Spleen (tissue), 11 donors: ENCODE measurements around the gene MYMX. TPM values are rescaled to one million over a fixed set of nuclear protein-coding genes. Genes with fewer than 3 reads are reported as not detected.

Experiments used
- DNase-seq: peaks from one replicate; pipeline ENCODE4 v3.0.0-alpha.2; 2020
- H3K27ac ChIP-seq, 8 donors: fragments of 200-600 bp; sonication (generic) in 7 of 8; 1 replicate in 4 of 8; 2 replicates in 4 of 8; pipeline versions ENCODE4 v1.5.0 to v1.8.0; 2016 to 2021; ENCODE audit warnings: inconsistent platforms in 4 of 8, mild to moderate bottlenecking in 4 of 8, moderate library complexity in 1 of 8
- H3K27me3 ChIP-seq, 7 donors: fragments of 200-600 bp; sonication (generic) in 6 of 7; replicated peaks in 1 of 7; 1 replicate in 4 of 7; 2 replicates in 3 of 7; pipeline versions ENCODE4 v1.5.0 to v1.8.0; 2016 to 2021; ENCODE audit warnings: inconsistent platforms in 3 of 7, mild to moderate bottlenecking in 1 of 7
- H3K36me3 ChIP-seq, 6 donors: fragments of 200-600 bp; sonication (generic) in 5 of 6; 1 replicate in 4 of 6; 2 replicates in 2 of 6; pipeline versions ENCODE4 v1.5.0 to v1.8.0; 2016 to 2021; ENCODE audit warnings: inconsistent platforms in 2 of 6
- H3K4me1 ChIP-seq, 6 donors: fragments of 200-600 bp; sonication (generic) in 5 of 6; 1 replicate in 3 of 6; 2 replicates in 3 of 6; pipeline versions ENCODE4 v1.5.0 to v1.8.0; 2016 to 2021; ENCODE audit warnings: inconsistent platforms in 3 of 6
- H3K4me3 ChIP-seq, 8 donors: fragments of 200-600 bp; sonication (generic) in 7 of 8; 1 replicate in 4 of 8; 2 replicates in 4 of 8; pipeline versions ENCODE4 v1.5.0 to v1.8.0; 2016 to 2021; ENCODE audit warnings: inconsistent platforms in 4 of 8, mild to moderate bottlenecking in 4 of 8, moderate library complexity in 2 of 8
- H3K9me3 ChIP-seq, 8 donors: fragments of 200-600 bp; sonication (generic) in 7 of 8; 1 replicate in 4 of 8; 2 replicates in 4 of 8; pipeline versions ENCODE4 v1.5.0 to v1.8.0; 2016 to 2021; ENCODE audit warnings: inconsistent platforms in 4 of 8
- POLR2A ChIP-seq, 3 donors: fragments of 450-650 bp; IDR thresholded peaks; one replicate each; pipeline ENCODE4 v1.5.1; 2017; ENCODE audit warnings: antibody characterized with exemption in 3 of 3, mild to moderate bottlenecking in 1 of 3
- POLR2AphosphoS5 ChIP-seq, 3 donors: sonication (generic); formaldehyde crosslinking; IDR thresholded peaks; one replicate each; pipeline ENCODE4 v1.5.1; 2017; ENCODE audit warnings: antibody characterized with exemption in 3 of 3
- WGBS, 5 donors: extraction: QIAGEN DNeasy Blood & Tissue Kit in 3 of 5; methylation state at CpG; one replicate each; pipeline versions ENCODE4 v1.1.5 to v1.1.7; 2013 to 2018; 5-methylcytosine and 5-hydroxymethylcytosine counted together
- intact Hi-C: fragments of 100-400 bp; cut with DNase I; formaldehyde crosslinking; loops from one replicate; pipeline ENCODE4 v1.15.0; 2023; ENCODE audit warnings: low total_unique reads
- polyA plus RNA-seq, 3 donors: library from polyadenylated mRNA; stranded (reverse); fragments of 200-250 nt; gene quantifications; one replicate each; pipeline ENCODE4 v1.2.1, GENCODE V29; 2013
- total RNA-seq, 7 donors: library from RNA; depleted of rRNA in 3 of 7; stranded (reverse); fragments of >200 nt in 3 of 7; fragmentation: NEBNext Ultra II Directional in 4 of 7; extraction: Animal tissue kit (Norgen Biotek cat#: 25700) in 4 of 7; gene quantifications; one replicate each; pipeline versions ENCODE4 v1.1.0 to v1.2.1, GENCODE V29; 2016 to 2021
- TF ChIP-seq, protein P1 (sequence below), 11 experiments: fragments of 200-600 bp in 7 of 11; fragments of 450-650 bp in 4 of 11; sonication (generic) in 4 of 11; IDR thresholded peaks in 8 of 11; conservative IDR thresholded peaks in 3 of 11; 1 replicate in 7 of 11; 2 replicates in 4 of 11; pipeline versions ENCODE4 v1.4.0 to v1.8.0; 2016 to 2021; ENCODE audit warnings: antibody characterized with exemption in 11 of 11, inconsistent platforms in 4 of 11, mild to moderate bottlenecking in 1 of 11
- donor health status: healthy with polysubstance abuse.
- donor health status: DM: no; HTN: no; CAD: no; lungs with moderate emphysema.
- donor health status: DM: no; HTN: no; CAD: no.
- donor health status: Bipolar disorder and iron deficiency.
- donor health status: healthy.
- donor health status: DM: no; HTN: no; CAD: no.
- donor health status: DM: yes; HTN: yes; CAD: no.

The MYMX gene
- total and polyA plus RNA-seq, 10 donors: 0.34 to 1.5 (median 0.87) TPM; not detected in 2

GRCh38 chr6:44228031-44228430, 11.3 kb downstream of the MYMX start:
- DNase-seq: no peak
- WGBS, 5 donors: 76 to 96% (median 89%) methylated on average over 6 of the region's 6 CpGs
- peaks cover 0 to 40% (median 0%) of the 10 kb centered on the region in 6 donors for H3K36me3 ChIP-seq

DNA sequence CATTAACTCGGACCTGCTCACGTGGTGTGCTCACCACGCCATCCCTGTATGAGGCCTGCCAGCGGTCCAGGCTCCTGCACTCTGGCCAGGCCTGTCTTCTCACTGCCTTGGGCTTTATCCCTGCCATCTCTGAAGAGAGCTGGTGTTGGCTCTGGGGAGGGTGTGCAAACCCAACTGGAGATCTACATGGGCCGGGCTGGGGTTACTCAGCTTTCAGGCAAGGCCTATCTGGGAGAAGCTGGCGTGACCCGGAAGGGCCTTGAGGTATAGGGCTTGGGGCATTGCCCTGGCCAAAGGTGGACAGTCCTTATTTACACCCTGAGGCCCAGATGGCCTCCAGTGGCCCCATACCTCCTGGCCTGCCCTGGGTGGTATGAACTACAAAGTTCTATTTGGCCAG, 11.7 kb downstream of the MYMX start:
- no peaks in the 10 kb centered on the region for H3K27me3 ChIP-seq
- H3K36me3 ChIP-seq: peaks cover 0 to 42% (median 0%) of the 10 kb centered on the region in 6 donors
- no peaks in the 10 kb centered on the region for H3K9me3 ChIP-seq
- H3K4me1 ChIP-seq: peaks cover 8 to 61% (median 32%) of the 10 kb centered on the region in 6 donors
- H3K4me3 ChIP-seq: no peak overlapping the region
- no peak overlapping the region for H3K27ac ChIP-seq
- DNase-seq: no peak
- no peak for TF ChIP-seq POLR2AphosphoS5 (IDR thresholded peaks at IDR 0.05)
- 94 to 100% (median 98%) methylated on average over 4 to 7 of the region's 7 CpGs for WGBS, 5 donors
- intact Hi-C loops: no loop called here

More at GRCh38 chr6:44228031-44228430, 11.3 kb downstream of the MYMX start:
- Histone ChIP-seq H3K4me1 (peaks cover 8 to 61% (median 32%) of the 10 kb centered on the region in 6 donors), H3K27ac (no peak overlapping the region), H3K9me3 (no peaks in the 10 kb centered on the region), H3K4me3 (no peak overlapping the region), H3K27me3 (no peaks in the 10 kb centered on the region)
- intact Hi-C loops: no loop called here
- TF ChIP-seq, protein P1, sequence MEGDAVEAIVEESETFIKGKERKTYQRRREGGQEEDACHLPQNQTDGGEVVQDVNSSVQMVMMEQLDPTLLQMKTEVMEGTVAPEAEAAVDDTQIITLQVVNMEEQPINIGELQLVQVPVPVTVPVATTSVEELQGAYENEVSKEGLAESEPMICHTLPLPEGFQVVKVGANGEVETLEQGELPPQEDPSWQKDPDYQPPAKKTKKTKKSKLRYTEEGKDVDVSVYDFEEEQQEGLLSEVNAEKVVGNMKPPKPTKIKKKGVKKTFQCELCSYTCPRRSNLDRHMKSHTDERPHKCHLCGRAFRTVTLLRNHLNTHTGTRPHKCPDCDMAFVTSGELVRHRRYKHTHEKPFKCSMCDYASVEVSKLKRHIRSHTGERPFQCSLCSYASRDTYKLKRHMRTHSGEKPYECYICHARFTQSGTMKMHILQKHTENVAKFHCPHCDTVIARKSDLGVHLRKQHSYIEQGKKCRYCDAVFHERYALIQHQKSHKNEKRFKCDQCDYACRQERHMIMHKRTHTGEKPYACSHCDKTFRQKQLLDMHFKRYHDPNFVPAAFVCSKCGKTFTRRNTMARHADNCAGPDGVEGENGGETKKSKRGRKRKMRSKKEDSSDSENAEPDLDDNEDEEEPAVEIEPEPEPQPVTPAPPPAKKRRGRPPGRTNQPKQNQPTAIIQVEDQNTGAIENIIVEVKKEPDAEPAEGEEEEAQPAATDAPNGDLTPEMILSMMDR (IDR thresholded peaks at IDR 0.05 in 8 of 11, conservative IDR thresholded peaks at IDR 0.05 in 3 of 11): no peak
- no peak for TF ChIP-seq POLR2AphosphoS5 (IDR thresholded peaks at IDR 0.05)

DNA sequence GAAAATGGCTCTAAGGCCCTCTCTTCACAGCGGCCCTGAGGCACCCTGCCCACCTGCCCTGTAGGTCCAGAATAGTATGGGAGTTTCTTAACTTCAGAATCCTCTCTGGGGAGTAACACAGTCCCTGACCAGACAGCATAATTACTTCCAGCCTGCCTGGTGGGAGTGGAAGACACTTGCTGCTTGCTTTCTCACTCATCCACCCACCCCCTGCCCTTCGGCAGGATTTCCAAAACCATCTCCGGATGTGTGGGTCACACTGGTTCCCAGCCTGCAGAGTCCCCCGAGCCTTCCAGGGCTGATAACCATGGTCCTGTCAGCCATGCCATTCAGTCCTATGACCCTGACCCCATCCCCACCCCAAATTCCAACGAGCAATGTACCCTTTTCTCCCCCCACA, 12.1 kb downstream of the MYMX start:
- Histone ChIP-seq H3K4me1 (peaks cover 6 to 61% (median 30%) of the 10 kb centered on the region in 6 donors), H3K27ac (no peak overlapping the region), H3K4me3 (no peak overlapping the region), H3K9me3 (no peaks in the 10 kb centered on the region), H3K27me3 (no peaks in the 10 kb centered on the region), H3K36me3 (peaks cover 0 to 42% (median 0%) of the 10 kb centered on the region in 6 donors)
- DNase-seq: no peak
- intact Hi-C loops: no loop called here
- WGBS, 5 donors: 78 to 94% (median 82%) methylated on average over 5 of the region's 5 CpGs
- TF ChIP-seq POLR2AphosphoS5 (IDR thresholded peaks at IDR 0.05): no peak
- TF ChIP-seq, protein P1 (IDR thresholded peaks at IDR 0.05 in 8 of 11, conservative IDR thresholded peaks at IDR 0.05 in 3 of 11): no peak
- TF ChIP-seq POLR2A (IDR thresholded peaks at IDR 0.05): no peak

DNA sequence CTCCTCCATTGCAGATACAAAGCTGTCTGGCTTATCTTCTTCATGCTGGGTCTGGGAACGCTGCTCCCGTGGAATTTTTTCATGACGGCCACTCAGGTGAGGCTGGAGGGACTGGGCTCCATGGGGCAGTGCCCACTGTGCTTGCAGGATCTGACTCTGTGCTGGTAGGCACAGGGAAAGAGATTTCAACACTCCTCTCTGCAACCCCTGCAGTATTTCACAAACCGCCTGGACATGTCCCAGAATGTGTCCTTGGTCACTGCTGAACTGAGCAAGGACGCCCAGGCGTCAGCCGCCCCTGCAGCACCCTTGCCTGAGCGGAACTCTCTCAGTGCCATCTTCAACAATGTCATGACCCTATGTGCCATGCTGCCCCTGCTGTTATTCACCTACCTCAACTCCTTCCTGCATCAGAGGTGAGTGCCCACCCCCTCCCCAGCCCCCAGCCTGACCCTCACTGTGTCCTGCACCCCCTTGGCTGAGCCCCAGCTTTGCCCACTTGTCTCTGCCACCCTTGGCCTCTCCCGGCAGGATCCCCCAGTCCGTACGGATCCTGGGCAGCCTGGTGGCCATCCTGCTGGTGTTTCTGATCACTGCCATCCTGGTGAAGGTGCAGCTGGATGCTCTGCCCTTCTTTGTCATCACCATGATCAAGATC, 12.8 kb downstream of the MYMX start:
- peaks cover 0 to 61% (median 27%) of the 10 kb centered on the region in 6 donors for H3K4me1 ChIP-seq
- H3K27me3 ChIP-seq: no peaks in the 10 kb centered on the region
- peaks cover 0 to 42% (median 0%) of the 10 kb centered on the region in 6 donors for H3K36me3 ChIP-seq
- no peaks in the 10 kb centered on the region for H3K9me3 ChIP-seq
- TF ChIP-seq POLR2AphosphoS5 (IDR thresholded peaks at IDR 0.05): peak in 1 of 3 donors; percentile 33
- TF ChIP-seq, protein P1 (IDR thresholded peaks at IDR 0.05 in 8 of 11, conservative IDR thresholded peaks at IDR 0.05 in 3 of 11): no peak
- DNase-seq: no peak
- no peak overlapping the region for H3K27ac ChIP-seq
- intact Hi-C loops: loop anchor here (10.0 kb wide), 2 partner anchors 55 to 135 kb away; no protein-coding TSS in a partner anchor
- H3K4me3 ChIP-seq: no peak overlapping the region
- WGBS, 5 donors: 68 to 83% (median 72%) methylated on average over 9 to 11 of the region's 11 CpGs
